Measurements from ENCODE around the gene TECR. TPM values are rescaled to one million over a fixed set of nuclear protein-coding genes. Genes with fewer than 3 reads are reported as not detected.

The TECR gene
- polyA plus RNA-seq, 3 donors, result 59.8 to 79.6 (median 76.7) TPM

GRCh38 chr19:14480700-14481079, 48.7 kb upstream of the TECR start:
- WGBS (ENCODE audit: insufficient coverage), result no CpG with 5 or more reads among the region's 5 CpGs
- no peak overlapping the region for H3K4me3 Mint-ChIP-seq
- H3K4me3 ChIP-seq (replicated peaks in 1 of 3; ENCODE audit: low read depth in 2 of 3, low read length in 3 of 3), result no peak overlapping the region
- H3K4me1 ChIP-seq (ENCODE audit: control insufficient read depth in 1 of 2, insufficient read depth in 2 of 2, low read length in 2 of 2), result peaks cover 26 to 27% of the 10 kb centered on the region in 2 donors
- H3K27me3 Mint-ChIP-seq (ENCODE audit: low read depth in 3 of 3), result peaks cover 10 to 32% (median 17%) of the 10 kb centered on the region in 3 donors
- H2AFZ ChIP-seq (ENCODE audit: insufficient read depth, low read depth, low read length, poor library complexity, severe bottlenecking), result no peak overlapping the region
- intact Hi-C loops (cut with micrococcal nuclease), result loop anchor here in 1 of 2 donors (10.0 kb wide), 1 partner anchor 606 kb away; the partner anchor contains the start of gene NANOS3
- no peaks in the 10 kb centered on the region for H4K20me1 ChIP-seq (ENCODE audit: insufficient read depth, low read length)
- no peaks in the 10 kb centered on the region for H3K9me3 ChIP-seq (replicated peaks in 1 of 2; ENCODE audit: control insufficient read depth in 1 of 2, insufficient read depth in 1 of 2, low read length in 2 of 2)
- no peak overlapping the region for H3K27ac Mint-ChIP-seq
- H3K4me2 ChIP-seq (replicated peaks; ENCODE audit: extremely low read depth, low read length, poor library complexity, severe bottlenecking), result no peak overlapping the region
- TF ChIP-seq CTCF (IDR thresholded peaks at IDR 0.05), result no peak
- DNase-seq, result no peak
- no peaks in the 10 kb centered on the region for H3K36me3 ChIP-seq (replicated peaks in 1 of 2; ENCODE audit: control insufficient read depth in 1 of 2, insufficient read depth in 2 of 2, low read length in 2 of 2)
- H3K27me3 ChIP-seq (ENCODE audit: control insufficient read depth in 2 of 2, insufficient read depth in 2 of 2, low read length in 2 of 2), result peaks cover 0 to 14% of the 10 kb centered on the region in 2 donors
- peaks cover 14% of the 10 kb centered on the region for H3K4me1 Mint-ChIP-seq
- H3K27ac ChIP-seq (ENCODE audit: low read depth in 1 of 2, low read length in 2 of 2), result no peak overlapping the region
- H3K36me3 Mint-ChIP-seq, result no peaks in the 10 kb centered on the region
- no peaks in the 10 kb centered on the region for H3K79me2 ChIP-seq (ENCODE audit: insufficient read depth, low read length)
- H3K9me3 Mint-ChIP-seq, result no peaks in the 10 kb centered on the region
- no peak overlapping the region for H3K9ac ChIP-seq (ENCODE audit: insufficient read depth, low read length, poor library complexity, severe bottlenecking)

GRCh38 chr19:14482172-14482941, 47.0 kb upstream of the TECR start:
- Histone ChIP-seq H3K4me2 (replicated peaks; ENCODE audit: extremely low read depth, low read length, poor library complexity, severe bottlenecking) (no peak overlapping the region), H3K4me3 (replicated peaks in 1 of 3; ENCODE audit: low read depth in 2 of 3, low read length in 3 of 3) (no peak overlapping the region), H3K79me2 (ENCODE audit: insufficient read depth, low read length) (no peaks in the 10 kb centered on the region), H3K9me3 (replicated peaks in 1 of 2; ENCODE audit: control insufficient read depth in 1 of 2, insufficient read depth in 1 of 2, low read length in 2 of 2) (no peaks in the 10 kb centered on the region), H3K9ac (ENCODE audit: insufficient read depth, low read length, poor library complexity, severe bottlenecking) (no peak overlapping the region), H3K27me3 (ENCODE audit: control insufficient read depth in 2 of 2, insufficient read depth in 2 of 2, low read length in 2 of 2) (peaks cover 0 to 5% of the 10 kb centered on the region in 2 donors), H3K36me3 (replicated peaks in 1 of 2; ENCODE audit: control insufficient read depth in 1 of 2, insufficient read depth in 2 of 2, low read length in 2 of 2) (no peaks in the 10 kb centered on the region), H2AFZ (ENCODE audit: insufficient read depth, low read depth, low read length, poor library complexity, severe bottlenecking) (no peak overlapping the region), H3K4me1 (ENCODE audit: control insufficient read depth in 1 of 2, insufficient read depth in 2 of 2, low read length in 2 of 2) (peaks cover 12% of the 10 kb centered on the region in 2 donors), H3K27ac (ENCODE audit: low read depth in 1 of 2, low read length in 2 of 2) (no peak overlapping the region), H4K20me1 (ENCODE audit: insufficient read depth, low read length) (no peaks in the 10 kb centered on the region)
- Mint-ChIP-seq H3K27me3 (ENCODE audit: low read depth in 3 of 3) (peaks cover 2 to 18% (median 11%) of the 10 kb centered on the region in 3 donors), H3K4me3 (no peak overlapping the region), H3K9me3 (no peaks in the 10 kb centered on the region), H3K27ac (no peak overlapping the region), H3K36me3 (no peaks in the 10 kb centered on the region), H3K4me1 (peaks cover 5% of the 10 kb centered on the region)
- intact Hi-C loops (cut with micrococcal nuclease), result loop anchor here in 1 of 2 donors (10.0 kb wide), 1 partner anchor 608 kb away; the partner anchor contains the start of gene NANOS3
- DNase-seq, result no peak
- 97% methylated on average over 15 of the region's 18 CpGs for WGBS (ENCODE audit: insufficient coverage)
- TF ChIP-seq CTCF (IDR thresholded peaks at IDR 0.05), result no peak

All from CD14-positive monocyte (primary cell).